GM12874 (cell line): ENCODE results near the gene C10orf95.

ENCODE experiments used
- TF ChIP-seq, protein P1 (sequence below): IDR thresholded peaks from 2 replicates; pipeline ENCODE4 v1.5.1; 2011; ENCODE audit warnings: low read depth, mild to moderate bottlenecking, control low read depth, low read length, moderate library complexity; ENCODE audit not compliant: insufficient read depth

Gene C10orf95

DNA sequence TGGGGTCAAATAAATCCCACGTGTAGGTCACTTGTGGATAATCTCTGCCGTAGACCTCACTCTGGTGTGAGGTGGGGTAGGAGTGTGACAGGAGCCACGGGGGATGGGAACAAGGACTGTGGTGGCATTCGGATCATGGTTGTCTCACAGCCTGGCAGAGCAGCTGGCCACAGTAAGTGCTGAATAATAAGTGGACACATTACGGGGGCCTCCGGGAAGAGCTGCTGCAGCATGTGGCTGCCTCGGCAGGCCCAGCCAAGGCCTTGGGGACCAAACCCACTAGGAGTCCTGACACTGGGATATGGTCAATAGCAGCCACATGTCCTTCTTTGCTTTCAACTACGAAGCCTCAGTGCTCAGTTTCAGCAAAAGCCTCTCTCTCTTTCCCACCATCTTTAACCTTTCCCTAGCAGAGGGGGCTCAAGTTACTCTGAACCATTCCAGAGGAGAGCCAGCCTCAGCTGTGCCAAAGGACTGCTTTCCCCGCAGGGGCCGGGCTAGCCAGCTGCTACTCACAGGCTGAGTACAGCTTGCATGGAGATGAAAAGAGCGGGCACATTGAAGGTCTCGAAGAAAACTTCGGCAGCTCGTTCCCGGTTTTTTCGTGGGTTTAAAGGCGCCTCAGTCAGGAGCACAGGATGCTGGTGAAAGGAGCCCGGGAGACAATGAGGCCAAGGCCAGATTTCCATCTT is 33.9 kb upstream of the C10orf95 start:
- TF ChIP-seq, protein P1, sequence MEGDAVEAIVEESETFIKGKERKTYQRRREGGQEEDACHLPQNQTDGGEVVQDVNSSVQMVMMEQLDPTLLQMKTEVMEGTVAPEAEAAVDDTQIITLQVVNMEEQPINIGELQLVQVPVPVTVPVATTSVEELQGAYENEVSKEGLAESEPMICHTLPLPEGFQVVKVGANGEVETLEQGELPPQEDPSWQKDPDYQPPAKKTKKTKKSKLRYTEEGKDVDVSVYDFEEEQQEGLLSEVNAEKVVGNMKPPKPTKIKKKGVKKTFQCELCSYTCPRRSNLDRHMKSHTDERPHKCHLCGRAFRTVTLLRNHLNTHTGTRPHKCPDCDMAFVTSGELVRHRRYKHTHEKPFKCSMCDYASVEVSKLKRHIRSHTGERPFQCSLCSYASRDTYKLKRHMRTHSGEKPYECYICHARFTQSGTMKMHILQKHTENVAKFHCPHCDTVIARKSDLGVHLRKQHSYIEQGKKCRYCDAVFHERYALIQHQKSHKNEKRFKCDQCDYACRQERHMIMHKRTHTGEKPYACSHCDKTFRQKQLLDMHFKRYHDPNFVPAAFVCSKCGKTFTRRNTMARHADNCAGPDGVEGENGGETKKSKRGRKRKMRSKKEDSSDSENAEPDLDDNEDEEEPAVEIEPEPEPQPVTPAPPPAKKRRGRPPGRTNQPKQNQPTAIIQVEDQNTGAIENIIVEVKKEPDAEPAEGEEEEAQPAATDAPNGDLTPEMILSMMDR: no peak

GRCh38 chr10:102484021-102484420 is 32.7 kb upstream of the C10orf95 start:
- TF ChIP-seq, protein P1: no peak

- TF ChIP-seq, protein P1: no peak
Observed at GRCh38 chr10:102480396-102480795, 29.1 kb upstream of the C10orf95 start.

GRCh38 chr10:102479651-102480050 is 28.3 kb upstream of the C10orf95 start:
- TF ChIP-seq, protein P1: no peak

DNA sequence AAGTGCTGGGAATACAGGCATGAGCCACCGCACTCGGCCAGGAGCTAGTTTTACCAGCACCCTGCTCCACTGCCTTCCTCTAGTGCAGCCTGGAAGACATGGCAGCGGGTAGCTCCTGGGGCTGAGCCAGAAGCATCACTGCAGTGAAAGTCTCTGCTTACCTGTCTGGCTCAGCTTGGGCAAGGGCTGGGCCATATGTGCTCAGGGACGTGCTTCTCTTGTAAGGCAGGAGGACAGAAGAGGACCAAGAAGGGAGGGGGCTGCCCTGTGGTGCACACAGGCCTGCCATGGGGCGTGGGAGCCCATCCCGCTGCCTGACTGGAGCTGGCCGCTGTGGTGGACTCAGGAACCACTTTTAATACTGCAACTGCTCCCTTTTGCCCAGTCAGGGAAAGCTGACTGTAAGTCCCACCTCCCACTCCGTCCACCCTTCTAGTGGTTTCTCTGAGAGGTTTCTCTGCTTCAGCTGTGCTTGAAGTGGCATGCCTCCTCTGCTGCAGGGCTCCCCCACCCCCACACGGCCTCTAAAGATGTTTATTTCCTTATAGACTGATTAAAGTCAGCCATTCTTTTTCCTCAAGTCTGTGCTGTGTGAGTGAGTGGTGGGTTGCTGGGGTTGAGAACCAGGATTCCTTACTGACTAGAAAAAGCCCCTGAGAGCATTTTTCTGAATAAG is 25.3 kb upstream of the C10orf95 start:
- TF ChIP-seq, protein P1: no peak

DNA sequence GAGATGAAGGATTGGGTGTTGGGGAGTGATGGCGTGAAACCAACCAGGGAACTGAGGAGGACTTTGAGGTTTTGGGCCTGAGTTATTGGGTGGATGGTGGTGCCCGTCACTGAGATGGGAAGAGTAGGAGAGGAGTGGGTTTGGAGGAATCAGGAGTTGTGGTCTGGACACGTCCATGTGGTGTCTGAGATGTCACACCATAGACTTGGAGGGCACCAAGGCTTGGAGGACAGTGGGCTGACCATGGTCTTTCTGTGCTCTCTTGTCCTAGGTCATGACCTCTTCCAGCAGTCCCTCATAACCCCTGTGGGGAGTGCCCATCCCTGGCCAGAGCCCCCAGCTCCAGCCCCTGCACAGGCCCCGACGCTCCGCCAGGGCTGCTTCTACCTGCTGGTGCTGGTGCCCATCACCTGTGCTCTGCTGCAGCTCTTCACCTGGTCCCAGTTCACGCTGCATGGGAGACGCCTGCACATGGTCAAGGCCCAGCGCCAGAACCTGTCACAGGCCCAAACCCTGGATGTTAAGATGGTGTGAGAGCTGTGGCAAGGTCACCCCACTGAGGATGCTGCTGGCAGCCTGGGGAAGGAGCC is 24.2 kb upstream of the C10orf95 start:
- TF ChIP-seq, protein P1: no peak

DNA sequence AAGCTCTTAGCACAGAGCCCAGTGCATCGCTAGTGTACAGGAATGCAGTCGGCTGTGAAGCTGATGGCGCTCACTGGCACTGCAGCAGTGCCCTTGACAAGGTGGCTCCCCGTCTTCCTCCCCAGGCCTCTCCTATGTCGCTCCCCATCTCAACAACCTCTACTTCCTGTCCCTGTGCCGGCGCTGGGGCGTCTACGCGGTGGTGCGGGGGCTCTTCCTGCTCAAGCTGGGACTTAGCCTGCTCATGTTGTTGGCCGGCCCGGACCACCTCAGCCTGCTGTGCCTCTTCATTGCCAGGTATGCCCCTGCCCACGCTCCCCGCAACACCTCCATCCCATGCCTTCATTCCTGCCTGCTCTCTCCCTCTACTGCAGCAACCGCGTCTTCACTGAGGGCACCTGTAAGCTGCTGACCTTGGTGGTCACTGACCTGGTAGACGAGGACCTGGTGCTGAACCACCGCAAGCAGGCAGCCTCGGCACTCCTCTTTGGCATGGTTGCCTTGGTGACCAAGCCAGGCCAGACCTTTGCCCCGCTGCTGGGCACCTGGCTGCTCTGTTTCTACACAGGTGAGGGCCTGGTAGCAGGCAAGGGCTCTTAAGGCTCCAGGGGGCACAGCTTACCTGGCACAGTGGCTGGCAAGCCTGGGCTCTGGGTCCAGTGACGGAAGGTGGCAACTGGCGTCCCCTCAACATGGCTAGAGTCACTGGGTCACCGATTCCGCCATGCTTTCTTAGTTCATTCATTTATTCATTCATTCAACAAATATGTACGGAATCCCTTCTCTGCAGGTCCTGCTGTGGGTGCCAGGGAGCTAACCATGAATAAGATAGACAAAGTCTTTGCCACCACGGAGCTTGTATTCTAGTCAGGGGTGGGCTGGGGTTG is 22.3 kb upstream of the C10orf95 start:
- TF ChIP-seq, protein P1: no peak
